GM12878 (cell line): ENCODE data around the gene CIPC. TPM values are rescaled to one million over a fixed set of nuclear protein-coding genes. Genes with fewer than 3 reads are reported as not detected.

Experiments
- CTCF ChIP-seq, 3 experiments: IDR thresholded peaks in 2 of 3; conservative IDR thresholded peaks in 1 of 3; 2 replicates each; pipeline ENCODE4 v1.5.1; 2011; ENCODE audit warnings: low read depth in 3 of 3, low read length in 3 of 3, mild to moderate bottlenecking in 3 of 3, control low read depth in 2 of 3, moderate library complexity in 2 of 3, inconsistent platforms in 1 of 3, mixed read lengths in 1 of 3; ENCODE audit not compliant: control insufficient read depth in 2 of 3, insufficient read depth in 1 of 3; ENCODE audit errors: extremely low read depth in 1 of 3
- CUX1 ChIP-seq: IDR thresholded peaks from 2 replicates; pipeline ENCODE4 v1.6.1; 2012; ENCODE audit warnings: improper control_type of control experiment, low read depth, low read length; ENCODE audit not compliant: insufficient replicate concordance
- E2F8 ChIP-seq: fragments of 450-650 bp; IDR thresholded peaks from 2 replicates; pipeline ENCODE4 v1.6.1; 2018; ENCODE audit warnings: mild to moderate bottlenecking, low read depth, moderate library complexity; ENCODE audit not compliant: partially characterized antibody
- GABPA ChIP-seq: IDR thresholded peaks from 2 replicates; pipeline ENCODE4 v1.6.1; 2014; ENCODE audit warnings: antibody characterized with exemption, low read depth, mild to moderate bottlenecking, inconsistent platforms
- HCFC1 ChIP-seq: fragments of 150-350 bp; IDR thresholded peaks from 2 replicates; pipeline ENCODE4 v1.6.1; 2014; ENCODE audit warnings: low read length
- PBX3 ChIP-seq: IDR thresholded peaks from 2 replicates; pipeline ENCODE4 v1.6.1; 2011; ENCODE audit warnings: mild to moderate bottlenecking, low read depth, low read length, moderate library complexity; ENCODE audit not compliant: insufficient replicate concordance
- RB1 ChIP-seq: fragments of 450-650 bp; formaldehyde crosslinking; IDR thresholded peaks from 2 replicates; pipeline ENCODE4 v1.6.1; 2017; ENCODE audit warnings: mild to moderate bottlenecking, borderline replicate concordance
- RBBP5 ChIP-seq: fragments of 200-600 bp; sonication (generic); conservative IDR thresholded peaks from 2 replicates; pipeline ENCODE4 v1.6.1; 2016
- RFX5 ChIP-seq: IDR thresholded peaks from 2 replicates; pipeline ENCODE4 v1.6.1; 2011; ENCODE audit warnings: low read depth, low read length, improper control_type of control experiment
- RUNX3 ChIP-seq: IDR thresholded peaks from 2 replicates; pipeline ENCODE4 v1.6.1; 2012; ENCODE audit warnings: low read length, inconsistent platforms
- SREBF2 ChIP-seq: IDR thresholded peaks from 2 replicates; pipeline ENCODE4 v1.6.1; 2012; ENCODE audit warnings: mild to moderate bottlenecking, low read length
- STAT3 ChIP-seq: IDR thresholded peaks from 2 replicates; pipeline ENCODE4 v1.6.1; 2011; ENCODE audit warnings: low read depth, low read length, improper control_type of control experiment
- ZBTB11 ChIP-seq: fragments of 450-650 bp; formaldehyde crosslinking; IDR thresholded peaks from 2 replicates; pipeline ENCODE4 v1.5.0; 2022; ENCODE audit warnings: mild to moderate bottlenecking, missing genetic modification characterization
- polyA plus RNA-seq, 11 experiments: library from polyadenylated mRNA; depleted of rRNA in 4 of 11; unstranded in 6 of 11; stranded (reverse) in 5 of 11; fragments of >200 nt; fragmentation: Nextera tagmentation in 4 of 11; fragmentation: Illumina TruSeq in 1 of 11; extraction: Ambion mirVana in 4 of 11; extraction: Trizol in 1 of 11; gene quantifications; 1 replicate in 1 of 11; 2 replicates in 10 of 11; pipeline versions ENCODE4 v1.2.1 to v1.2.3, GENCODE V29; 2011 to 2016; ENCODE audit warnings: inconsistent platforms in 2 of 11, missing spikeins in 2 of 11, low read depth in 1 of 11
- total RNA-seq, 4 experiments: library from RNA; depleted of rRNA in 3 of 4; stranded (reverse); fragments of >200 nt in 3 of 4; fragmentation: Illumina TruSeq in 1 of 4; extraction: Trizol in 1 of 4; gene quantifications; 2 replicates each; pipeline versions ENCODE4 v1.2.1 to v1.2.3, GENCODE V29; 2013 to 2021

Gene CIPC
- total and polyA plus RNA-seq, 10 of the 15 experiments (the other 5 are each of a cell fraction or from before 2014, with no cell fraction given): 5.6 to 29.5 (median 16.5) TPM

GRCh38 chr14:77120771-77121743, 23.0 kb downstream of the CIPC start (continued):
- peak; percentile 55 for TF ChIP-seq E2F8
- no peak for TF ChIP-seq GABPA
- no peak for TF ChIP-seq ZBTB11
- 0 out of 2 replicates have a peak, but pooled peaks have one; percentile 35 for TF ChIP-seq STAT3
- TF ChIP-seq RB1: peak; percentile 26; the same call in 1 of the 2 replicates
- no peak for TF ChIP-seq RBBP5
- no peak; the same call in 1 of the 2 replicates for TF ChIP-seq RFX5
- no peak for TF ChIP-seq CUX1
- no peak for TF ChIP-seq HCFC1
- no peak for TF ChIP-seq PBX3
- TF ChIP-seq SREBF2: no peak
- TF ChIP-seq RUNX3: peak; percentile 89
- no peak for TF ChIP-seq CTCF (IDR thresholded peaks at IDR 0.05 in 2 of 3, conservative IDR thresholded peaks at IDR 0.05 in 1 of 3; ENCODE audit: control insufficient read depth in 2 of 3, extremely low read depth in 1 of 3, insufficient read depth in 1 of 3, low read depth in 3 of 3, low read length in 3 of 3)
